A549 (cell line): ENCODE measurements around the gene NAXD.

Experiments used
- CTCF ChIP-seq: fragments of >200 bp; sonication (Bioruptor Twin); formaldehyde crosslinking; IDR thresholded peaks from 3 replicates; pipeline ENCODE4 v1.5.1; 2016
- EP300 ChIP-seq, 2 experiments: fragments of >200 bp; sonication (Bioruptor Twin); formaldehyde crosslinking; IDR thresholded peaks; 2 replicates in 1 of 2; 3 replicates in 1 of 2; pipeline ENCODE4 v1.6.1; 2016 to 2017
- TF ChIP-seq, protein P1 (sequence below): IDR thresholded peaks from 2 replicates; pipeline ENCODE4 v1.6.1; 2012; ENCODE audit warnings: low read depth, borderline replicate concordance
- TF ChIP-seq, protein P2 (sequence below): IDR thresholded peaks from 2 replicates; pipeline ENCODE4 v1.6.1; 2012

DNA sequence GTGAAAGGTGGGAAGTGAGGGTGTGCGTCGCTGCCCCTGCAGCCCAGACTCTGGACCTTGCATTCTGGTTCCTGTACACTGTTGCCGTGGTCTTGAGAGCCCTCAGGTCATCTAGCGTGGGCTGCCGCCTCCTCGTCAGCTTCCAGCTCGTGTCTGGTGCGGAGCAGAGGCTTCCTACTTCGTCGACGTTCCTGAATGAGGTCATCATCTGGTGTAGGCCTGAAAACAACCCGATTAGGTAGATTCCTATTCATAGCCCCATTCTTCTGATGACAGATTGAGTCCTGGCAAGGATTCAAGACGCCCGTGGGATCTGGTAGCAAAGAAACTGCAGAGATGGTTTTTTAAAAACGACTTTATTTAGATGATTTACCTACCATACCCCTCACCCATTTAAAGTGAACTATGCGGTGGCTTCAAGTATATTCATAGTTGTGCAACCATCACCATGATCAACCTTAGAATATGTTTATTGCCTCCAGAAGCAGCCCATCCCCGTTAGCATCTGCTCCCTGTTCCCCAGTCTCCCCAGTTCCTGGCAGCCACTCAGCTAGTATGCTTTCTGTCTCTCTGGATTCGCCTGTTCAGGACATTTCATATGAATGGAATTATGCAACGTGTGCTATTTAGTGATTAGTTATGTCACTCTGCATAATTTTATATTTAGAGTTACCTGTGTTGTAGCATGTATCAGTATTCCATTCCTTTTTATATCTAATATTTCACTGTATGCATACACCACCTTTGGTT, 13.8 kb downstream of the NAXD start:
- TF ChIP-seq, protein P1, sequence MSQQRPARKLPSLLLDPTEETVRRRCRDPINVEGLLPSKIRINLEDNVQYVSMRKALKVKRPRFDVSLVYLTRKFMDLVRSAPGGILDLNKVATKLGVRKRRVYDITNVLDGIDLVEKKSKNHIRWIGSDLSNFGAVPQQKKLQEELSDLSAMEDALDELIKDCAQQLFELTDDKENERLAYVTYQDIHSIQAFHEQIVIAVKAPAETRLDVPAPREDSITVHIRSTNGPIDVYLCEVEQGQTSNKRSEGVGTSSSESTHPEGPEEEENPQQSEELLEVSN, result no peak
- TF ChIP-seq CTCF, result no peak
- TF ChIP-seq, protein P2, sequence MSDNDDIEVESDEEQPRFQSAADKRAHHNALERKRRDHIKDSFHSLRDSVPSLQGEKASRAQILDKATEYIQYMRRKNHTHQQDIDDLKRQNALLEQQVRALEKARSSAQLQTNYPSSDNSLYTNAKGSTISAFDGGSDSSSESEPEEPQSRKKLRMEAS, result no peak
- no peak for TF ChIP-seq EP300 (IDR thresholded peaks at IDR 0.05)
